SK-N-MC (cell line): ENCODE measurements around the gene ZNF516.

ENCODE experiments used
- DNase-seq: peaks from one replicate; pipeline ENCODE4 v3.0.0-alpha.2; 2011; ENCODE audit warnings: low read depth, low spot score
- H3K27ac ChIP-seq: fragments of 200-600 bp; sonication (generic); 2 replicates; pipeline ENCODE4 v1.5.1; 2016; ENCODE audit warnings: mixed run types
- H3K36me3 ChIP-seq: fragments of 200-600 bp; sonication (generic); 2 replicates; pipeline ENCODE4 v1.6.1; 2017; ENCODE audit warnings: antibody characterized with exemption, low read length, mixed read lengths; ENCODE audit not compliant: insufficient read depth
- H3K4me3 ChIP-seq: fragments of 200-600 bp; sonication (generic); 2 replicates; pipeline ENCODE4 v1.5.1; 2016
- H3K9ac ChIP-seq: fragments of 200-600 bp; sonication (generic); 2 replicates; pipeline ENCODE4 v1.8.0; 2017; ENCODE audit warnings: mixed run types, mixed read lengths; ENCODE audit not compliant: insufficient read length
- H3K9me3 ChIP-seq: fragments of 200-600 bp; sonication (generic); 2 replicates; pipeline ENCODE4 v1.6.1; 2017; ENCODE audit warnings: low read depth, mild to moderate bottlenecking, antibody characterized with exemption, low read length, moderate library complexity, mixed read lengths
- EZH2 ChIP-seq: fragments of 200-600 bp; sonication (generic); IDR thresholded peaks from one replicate; pipeline ENCODE4 v1.6.1; 2017; ENCODE audit warnings: antibody characterized with exemption
- FOXP2 ChIP-seq: optimal IDR thresholded peaks from 2 replicates; pipeline ENCODE3; 2011; ENCODE audit warnings: mild to moderate bottlenecking, moderate library complexity; ENCODE audit not compliant: insufficient read depth; ENCODE audit errors: extremely low read length, control extremely low read depth
- POLR2AphosphoS5 ChIP-seq: IDR thresholded peaks from 2 replicates; pipeline ENCODE4 v1.6.1; 2012; ENCODE audit warnings: mild to moderate bottlenecking, low read depth, low read length, borderline replicate concordance

The ZNF516 gene

GRCh38 chr18:76455003-76455676 is 39.9 kb downstream of the ZNF516 start:
- TF ChIP-seq FOXP2 (no peak), POLR2AphosphoS5 (no peak), EZH2 (no peak)
- 0 out of 2 replicates have a peak overlapping the region, but pooled peaks have one; percentile 46 for H3K27ac ChIP-seq
- H3K36me3 ChIP-seq, result no peaks in the 10 kb centered on the region; the same call in 1 of the 2 replicates
- no peak overlapping the region for H3K9ac ChIP-seq
- DNase-seq, result no peak
- no peak overlapping the region for H3K4me3 ChIP-seq
- no peaks in the 10 kb centered on the region for H3K9me3 ChIP-seq

GRCh38 chr18:76454418-76454817 is 40.6 kb downstream of the ZNF516 start:
- no peak for DNase-seq
- Histone ChIP-seq H3K4me3 (no peak overlapping the region), H3K36me3 (no peaks in the 10 kb centered on the region; the same call in 1 of the 2 replicates), H3K9ac (no peak overlapping the region), H3K27ac (0 out of 2 replicates have a peak overlapping the region, but pooled peaks have one; percentile 46), H3K9me3 (no peaks in the 10 kb centered on the region)
- TF ChIP-seq FOXP2, result no peak

GRCh38 chr18:76453932-76454331 is 41.1 kb downstream of the ZNF516 start:
- no peaks in the 10 kb centered on the region for H3K9me3 ChIP-seq
- TF ChIP-seq EZH2, result no peak
- no peak for TF ChIP-seq FOXP2
- no peak for TF ChIP-seq POLR2AphosphoS5
- no peak overlapping the region for H3K27ac ChIP-seq
- no peak overlapping the region for H3K9ac ChIP-seq
- no peak overlapping the region for H3K4me3 ChIP-seq
- H3K36me3 ChIP-seq, result no peaks in the 10 kb centered on the region; the same call in 1 of the 2 replicates
- no peak for DNase-seq

GRCh38 chr18:76453057-76453561 is 41.9 kb downstream of the ZNF516 start:
- DNase-seq, result no peak
- H3K9me3 ChIP-seq, result no peaks in the 10 kb centered on the region
- TF ChIP-seq EZH2 (no peak), FOXP2 (no peak), POLR2AphosphoS5 (no peak)
- H3K9ac ChIP-seq, result no peak overlapping the region
- H3K4me3 ChIP-seq, result no peak overlapping the region
- no peaks in the 10 kb centered on the region for H3K36me3 ChIP-seq
- H3K27ac ChIP-seq, result 0 out of 2 replicates have a peak overlapping the region, but pooled peaks have one; percentile 23

- Histone ChIP-seq H3K4me3 (0 out of 2 replicates have a peak overlapping the region, but pooled peaks have one; percentile 1), H3K36me3 (no peaks in the 10 kb centered on the region), H3K9ac (no peak overlapping the region), H3K27ac (no peak overlapping the region), H3K9me3 (no peaks in the 10 kb centered on the region)
- DNase-seq, result no peak
- TF ChIP-seq EZH2, result no peak
- TF ChIP-seq POLR2AphosphoS5, result no peak
- no peak for TF ChIP-seq FOXP2
These were observed 42.7 kb downstream of the ZNF516 start for GRCh38 chr18:76452357-76452756.

- Histone ChIP-seq H3K4me3 (peak overlapping the region; percentile 83), H3K36me3 (no peaks in the 10 kb centered on the region), H3K9ac (peak overlapping the region; percentile 81), H3K9me3 (no peaks in the 10 kb centered on the region), H3K27ac (peak overlapping the region; percentile 94)
- TF ChIP-seq EZH2, result no peak
- no peak for TF ChIP-seq POLR2AphosphoS5
- no peak for TF ChIP-seq FOXP2
- no peak for DNase-seq
These were observed 43.4 kb downstream of the ZNF516 start for GRCh38 chr18:76451396-76452331.

- TF ChIP-seq FOXP2 (no peak), EZH2 (no peak), POLR2AphosphoS5 (peak; percentile 56)
- peak overlapping the region; percentile 81 for H3K9ac ChIP-seq
- peak; percentile 32 for DNase-seq
- peak overlapping the region; percentile 94 for H3K27ac ChIP-seq
- peak overlapping the region; percentile 83 for H3K4me3 ChIP-seq
- no peaks in the 10 kb centered on the region for H3K36me3 ChIP-seq
- no peaks in the 10 kb centered on the region for H3K9me3 ChIP-seq
These were observed 44.3 kb downstream of the ZNF516 start for GRCh38 chr18:76450452-76451395.
